GM08714 (cell line): ENCODE results near the gene RIF1.

Source experiments
- H3K4me3 ChIP-seq: fragments of 200-500 bp; sonication (Bioruptor generic); 2 replicates; pipeline ENCODE4 v1.5.1; 2014; ENCODE audit warnings: mild to moderate bottlenecking, low read length, inconsistent platforms
- ZNF274 ChIP-seq: IDR thresholded peaks from 2 replicates; pipeline ENCODE4 v1.6.1; 2012; ENCODE audit warnings: mild to moderate bottlenecking, low read depth, low read length

The RIF1 gene

DNA sequence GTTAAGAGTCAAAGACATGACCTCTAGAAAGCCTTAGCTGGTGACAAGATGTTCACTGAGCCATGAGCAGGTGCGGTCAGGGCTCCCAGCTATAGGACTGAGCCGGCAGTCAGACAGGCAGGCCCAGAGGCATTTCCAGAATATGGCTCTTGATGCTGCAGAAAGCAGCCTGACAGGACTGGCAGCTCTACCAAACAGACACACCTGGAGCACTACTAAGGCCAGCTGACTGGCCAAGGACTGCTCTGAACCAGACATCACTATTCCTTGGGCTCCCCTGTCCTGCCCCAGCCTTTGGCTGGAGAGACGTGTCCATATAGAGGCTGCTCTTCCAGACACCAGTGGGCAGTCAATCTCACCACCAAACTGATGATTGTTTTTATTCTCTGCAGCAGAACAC, 98.8 kb downstream of the RIF1 start:
- no peak overlapping the region for H3K4me3 ChIP-seq
- TF ChIP-seq ZNF274, result no peak

GRCh38 chr2:151518802-151519201, 109.1 kb downstream of the RIF1 start:
- TF ChIP-seq ZNF274, result no peak
- H3K4me3 ChIP-seq, result no peak overlapping the region

- TF ChIP-seq ZNF274, result no peak
- H3K4me3 ChIP-seq, result no peak overlapping the region
These were observed 111.3 kb downstream of the RIF1 start for GRCh38 chr2:151520976-151521375.

GRCh38 chr2:151522556-151522955, 112.9 kb downstream of the RIF1 start:
- H3K4me3 ChIP-seq, result no peak overlapping the region
- TF ChIP-seq ZNF274, result no peak

GRCh38 chr2:151523850-151524249, 114.1 kb downstream of the RIF1 start:
- no peak for TF ChIP-seq ZNF274
- no peak overlapping the region for H3K4me3 ChIP-seq

DNA sequence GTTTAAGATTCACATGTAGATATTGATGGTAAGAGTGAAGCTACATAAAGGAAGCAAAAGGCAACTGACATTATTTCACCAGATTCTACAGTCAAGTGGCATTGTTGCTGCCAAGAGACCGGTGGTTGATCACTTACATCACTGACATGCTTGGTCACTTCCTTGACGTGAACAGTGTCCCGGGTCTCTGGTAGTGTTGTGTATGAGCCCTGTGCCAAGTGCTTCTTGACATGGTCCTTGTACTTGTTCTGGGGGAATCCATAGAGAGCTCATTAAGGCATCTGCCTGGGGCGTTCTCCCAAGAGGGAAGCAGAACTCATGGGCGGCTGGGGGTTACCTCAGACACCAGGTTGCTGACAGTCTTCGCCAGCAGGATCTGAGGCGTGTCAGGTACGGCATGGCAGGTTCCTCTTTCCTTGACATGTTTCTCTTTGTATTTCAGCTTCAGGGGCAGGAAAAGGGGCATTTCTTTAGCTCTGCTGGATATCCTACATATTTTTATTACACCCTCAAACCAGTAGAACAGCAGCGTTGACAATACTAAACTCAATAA, 116.2 kb downstream of the RIF1 start:
- no peak for TF ChIP-seq ZNF274
- H3K4me3 ChIP-seq, result no peak overlapping the region

GRCh38 chr2:151526572-151527090, 116.9 kb downstream of the RIF1 start:
- TF ChIP-seq ZNF274, result no peak
- no peak overlapping the region for H3K4me3 ChIP-seq
